Natural killer cell treated with Interleukin-12 subunit alpha and Interleukin-12 subunit beta and Interleukin-15 and Interleukin-18, amount 100 ng/mL, for 72 hours (primary cell): ENCODE data around the gene PTPA. TPM values are rescaled to one million over a fixed set of nuclear protein-coding genes. Genes with fewer than 3 reads are reported as not detected.
A peak's percentile ranks its signal among the peaks of the same experiment; 100 is the strongest.

Source experiments
- ATAC-seq, 2 donors: fragments of 150-1000 bp; cut with Tn5 transposase in 1 of 2; sonication (Bioruptor Pico), chemical (Tn5 transposase) in 1 of 2; 2 replicates each; pipeline ENCODE4 v1.10.0; 2021
- DNase-seq: peaks from one replicate; pipeline ENCODE4 v3.0.0; 2022; ENCODE audit warnings: low spot score
- H3K27ac Mint-ChIP-seq, 2 donors: 1 replicate in 1 of 2; 2 replicates in 1 of 2; pipeline ENCODE4 v1.8.0; 2022; ENCODE audit warnings: mixed read lengths in 2 of 2, mild to moderate bottlenecking in 1 of 2, moderate library complexity in 1 of 2
- H3K27me3 Mint-ChIP-seq, 2 donors: 1 replicate in 1 of 2; 2 replicates in 1 of 2; pipeline ENCODE4 v1.8.0; 2022; ENCODE audit warnings: mixed read lengths in 2 of 2
- H3K36me3 Mint-ChIP-seq: one replicate; pipeline ENCODE4 v1.8.0; 2022; ENCODE audit warnings: mixed read lengths
- H3K4me1 Mint-ChIP-seq, 2 donors: 1 replicate in 1 of 2; 2 replicates in 1 of 2; pipeline ENCODE4 v1.8.0; 2022; ENCODE audit warnings: low read depth in 2 of 2, mixed read lengths in 2 of 2, mild to moderate bottlenecking in 1 of 2
- H3K4me3 Mint-ChIP-seq: one replicate; pipeline ENCODE4 v1.8.0; 2022; ENCODE audit warnings: mixed read lengths
- H3K9me3 Mint-ChIP-seq: 2 replicates; pipeline ENCODE4 v1.8.0; 2022; ENCODE audit warnings: mixed read lengths
- total RNA-seq, 2 donors: library from RNA; stranded (reverse); gene quantifications; one replicate each; pipeline ENCODE4 v1.2.3, GENCODE V29; 2022

PTPA gene
- total RNA-seq, 2 donors from 2014 or later, result 75.7 to 133 TPM

DNA sequence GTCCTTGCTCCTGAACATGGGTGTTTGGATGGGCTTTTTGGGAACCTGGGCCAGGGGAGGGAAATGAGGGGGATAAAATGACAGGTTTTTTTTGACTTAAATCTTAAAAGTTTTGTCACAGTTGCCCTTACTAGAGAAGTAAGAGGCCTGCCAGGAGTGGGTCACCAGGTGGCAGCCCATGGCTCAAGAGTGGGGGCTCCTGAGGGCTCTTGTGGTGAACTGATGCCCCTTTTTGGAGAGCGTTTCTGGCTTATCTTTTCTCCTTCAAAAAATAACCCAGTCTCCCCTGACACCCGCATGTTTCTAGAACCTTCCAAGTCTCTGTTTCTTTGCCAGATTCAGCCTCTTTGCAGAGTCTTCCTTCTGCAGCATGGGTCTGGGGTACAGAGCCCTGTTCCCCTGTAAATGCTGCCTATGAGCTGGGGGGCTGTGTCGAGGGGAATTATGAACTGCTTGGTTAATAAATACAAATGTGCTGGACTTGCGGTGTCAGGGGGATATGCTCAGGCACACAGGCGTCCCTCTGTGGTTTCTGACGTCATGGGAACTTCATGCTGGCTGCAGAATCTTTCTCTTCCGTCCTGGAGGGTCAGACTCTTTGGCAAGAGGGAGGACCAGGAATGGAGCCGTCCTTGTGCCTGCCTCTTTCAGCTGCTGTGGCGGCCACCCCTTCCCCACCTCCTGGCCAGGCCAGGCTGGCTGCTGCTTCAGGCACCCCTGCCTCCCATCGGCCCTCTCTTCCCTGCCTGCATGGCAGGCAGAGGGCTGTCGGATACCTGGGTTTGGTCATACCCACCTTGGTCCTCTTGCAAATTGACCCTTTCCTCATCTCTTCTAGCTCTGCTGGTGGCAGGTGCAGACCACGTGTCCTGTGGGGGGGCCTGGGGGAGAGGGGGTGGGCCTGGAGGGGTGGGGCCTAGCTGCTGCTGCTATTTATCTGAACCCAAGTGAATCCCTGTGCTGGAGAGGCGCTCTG, 30.1 kb downstream of the PTPA start:
- ATAC-seq (no peak), DNase-seq (no peak)
- Mint-ChIP-seq H3K27me3 (no peaks in the 10 kb centered on the region), H3K27ac (peak overlapping the region; percentile 89 to 94), H3K4me1 (peaks cover 20 to 31% of the 10 kb centered on the region in 2 donors), H3K9me3 (no peaks in the 10 kb centered on the region), H3K4me3 (peak overlapping the region; percentile 62), H3K36me3 (no peaks in the 10 kb centered on the region)

DNA sequence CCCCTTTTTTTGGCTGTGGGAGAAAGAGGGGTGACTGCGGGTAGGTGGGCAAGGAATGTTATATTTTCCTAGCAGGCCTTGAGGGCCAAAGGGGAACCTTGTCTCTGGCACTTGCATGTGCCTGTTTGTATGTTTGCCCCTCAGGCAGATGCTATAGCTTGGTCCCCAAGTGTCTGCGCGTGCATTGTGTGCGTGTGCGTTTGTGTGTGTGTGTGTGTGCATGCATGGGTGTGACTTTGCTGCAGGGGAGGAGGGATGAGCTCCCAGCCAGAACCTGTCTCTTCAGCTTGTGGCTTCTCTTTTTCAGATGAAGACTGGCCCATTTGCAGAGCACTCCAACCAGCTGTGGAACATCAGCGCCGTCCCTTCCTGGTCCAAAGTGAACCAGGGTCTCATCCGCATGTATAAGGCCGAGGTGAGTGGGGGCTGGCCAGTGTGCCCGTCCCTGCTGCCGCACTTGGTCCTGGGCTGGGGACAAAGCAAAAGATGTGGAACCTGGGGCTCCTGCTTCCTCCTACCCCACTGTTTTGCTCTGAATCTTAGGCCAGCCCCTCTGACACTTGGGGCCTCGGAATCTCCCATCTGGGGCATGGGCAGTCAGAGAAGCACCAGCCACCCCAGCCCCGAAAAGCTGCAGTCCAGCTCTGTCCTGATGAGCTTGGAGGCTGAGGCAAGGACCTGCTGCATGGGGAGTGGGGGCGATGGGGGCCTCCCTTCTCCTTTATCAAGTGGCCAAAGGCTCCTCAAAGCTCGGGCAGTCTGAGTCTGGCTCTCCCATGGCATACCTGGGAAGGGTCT, 31.1 kb downstream of the PTPA start:
- Mint-ChIP-seq H3K9me3 (no peaks in the 10 kb centered on the region), H3K27ac (peak overlapping the region in 1 of 2 donors; percentile 66), H3K4me3 (no peak overlapping the region), H3K36me3 (no peaks in the 10 kb centered on the region), H3K4me1 (peaks cover 20 to 31% of the 10 kb centered on the region in 2 donors), H3K27me3 (no peaks in the 10 kb centered on the region)
- ATAC-seq (no peak), DNase-seq (no peak)

DNA sequence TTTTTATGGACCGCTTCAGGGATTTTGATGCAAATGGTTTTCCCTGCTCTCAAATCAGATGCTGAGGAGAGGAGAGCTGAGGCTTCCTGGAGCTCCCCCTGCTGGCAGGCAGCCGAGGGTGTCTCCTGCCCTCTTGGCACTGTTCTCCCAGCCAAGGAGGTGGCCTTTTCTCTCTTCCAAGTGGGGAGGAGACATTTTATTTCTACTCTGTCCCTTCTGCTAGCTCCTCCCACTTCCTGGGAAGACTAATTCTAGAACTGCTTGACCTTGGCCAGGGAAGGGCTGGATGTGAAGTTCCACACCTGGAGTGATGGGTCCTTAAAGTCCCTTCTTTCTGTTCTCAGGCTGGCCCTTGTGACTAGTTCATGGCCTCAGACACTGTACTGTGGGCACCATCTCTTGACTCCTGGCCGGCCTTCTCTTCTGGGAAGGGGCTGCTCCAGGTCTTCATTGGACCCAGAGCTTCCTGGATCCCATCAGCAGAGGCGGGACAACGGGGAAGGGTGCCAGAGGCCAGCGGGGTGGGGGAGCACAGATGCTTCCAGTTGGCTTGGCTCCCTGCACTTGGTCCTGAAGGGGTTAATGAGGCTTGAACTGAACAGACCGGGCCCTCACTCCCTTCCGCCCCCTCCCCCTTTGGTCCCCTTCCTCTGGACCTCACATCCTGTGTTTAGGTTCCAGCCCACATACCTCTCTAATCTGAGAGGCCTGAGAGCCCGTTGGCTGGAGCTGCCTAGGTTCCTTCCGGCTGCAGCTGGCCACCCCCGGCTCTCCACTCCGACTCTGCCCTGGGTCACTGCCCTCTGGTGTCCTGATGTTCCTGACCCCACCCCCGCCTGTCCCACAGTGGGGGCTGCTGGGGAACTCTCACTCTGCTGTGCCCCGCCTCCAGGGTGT, 32.1 kb downstream of the PTPA start:
- Mint-ChIP-seq H3K36me3 (no peaks in the 10 kb centered on the region), H3K27me3 (no peaks in the 10 kb centered on the region), H3K4me3 (no peak overlapping the region), H3K27ac (peak overlapping the region; percentile 23 to 66), H3K4me1 (peaks cover 20 to 31% of the 10 kb centered on the region in 2 donors), H3K9me3 (no peaks in the 10 kb centered on the region)
- DNase-seq (no peak), ATAC-seq (no peak)

DNA sequence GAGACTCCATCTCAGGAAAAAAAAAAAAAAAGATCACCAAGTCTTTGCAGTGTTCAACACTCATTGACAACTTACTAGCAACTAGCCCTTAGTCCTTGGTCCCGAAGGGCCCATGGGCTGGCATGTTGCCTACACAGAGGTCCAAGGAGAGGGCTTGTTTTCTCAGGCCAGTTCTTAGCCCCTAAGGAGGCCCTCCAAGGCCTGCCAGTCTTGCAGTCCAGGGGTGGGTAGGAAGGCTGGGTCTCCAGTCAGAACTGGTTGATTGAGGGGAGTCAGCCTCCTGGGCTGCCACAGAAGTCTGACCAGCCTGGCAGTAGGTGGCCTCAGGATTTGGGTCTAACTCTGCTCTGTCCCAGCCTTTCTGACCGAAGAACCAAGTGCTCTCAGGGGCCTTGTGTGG, 34.1 kb downstream of the PTPA start:
- H3K27me3 Mint-ChIP-seq, result no peaks in the 10 kb centered on the region
- no peaks in the 10 kb centered on the region for H3K36me3 Mint-ChIP-seq
- H3K27ac Mint-ChIP-seq, result no peak overlapping the region
- H3K4me3 Mint-ChIP-seq, result no peak overlapping the region
- no peaks in the 10 kb centered on the region for H3K9me3 Mint-ChIP-seq
- peaks cover 12 to 16% of the 10 kb centered on the region in 2 donors for H3K4me1 Mint-ChIP-seq
- no peak for ATAC-seq
- no peak for DNase-seq

DNA sequence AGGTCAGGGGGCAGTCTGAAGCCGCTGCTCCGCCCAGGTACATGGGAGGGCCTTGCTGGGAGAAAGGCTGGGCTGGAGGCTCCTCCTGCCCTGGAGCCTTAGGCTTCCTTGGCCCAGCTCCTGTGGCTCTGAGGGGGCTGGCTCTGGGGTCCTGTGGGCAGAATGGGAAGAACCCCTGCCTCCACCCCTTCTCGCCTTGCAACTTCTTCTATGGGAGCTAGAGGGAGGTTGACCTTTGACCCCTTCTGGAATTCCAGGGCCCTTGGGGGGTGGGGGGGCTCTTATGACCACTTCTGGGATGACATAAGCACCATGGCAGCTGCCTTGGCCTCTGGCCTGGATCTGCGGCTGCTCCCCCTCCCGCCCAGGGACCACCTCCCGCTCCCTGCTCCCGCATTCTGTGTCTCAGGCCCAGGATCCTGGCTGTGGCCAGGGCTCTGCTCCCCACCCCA, 34.7 kb downstream of the PTPA start:
- ATAC-seq (no peak), DNase-seq (no peak)
- Mint-ChIP-seq H3K36me3 (no peaks in the 10 kb centered on the region), H3K27ac (no peak overlapping the region), H3K4me1 (peaks cover 12 to 14% of the 10 kb centered on the region in 2 donors), H3K4me3 (no peak overlapping the region), H3K27me3 (no peaks in the 10 kb centered on the region), H3K9me3 (no peaks in the 10 kb centered on the region)

DNA sequence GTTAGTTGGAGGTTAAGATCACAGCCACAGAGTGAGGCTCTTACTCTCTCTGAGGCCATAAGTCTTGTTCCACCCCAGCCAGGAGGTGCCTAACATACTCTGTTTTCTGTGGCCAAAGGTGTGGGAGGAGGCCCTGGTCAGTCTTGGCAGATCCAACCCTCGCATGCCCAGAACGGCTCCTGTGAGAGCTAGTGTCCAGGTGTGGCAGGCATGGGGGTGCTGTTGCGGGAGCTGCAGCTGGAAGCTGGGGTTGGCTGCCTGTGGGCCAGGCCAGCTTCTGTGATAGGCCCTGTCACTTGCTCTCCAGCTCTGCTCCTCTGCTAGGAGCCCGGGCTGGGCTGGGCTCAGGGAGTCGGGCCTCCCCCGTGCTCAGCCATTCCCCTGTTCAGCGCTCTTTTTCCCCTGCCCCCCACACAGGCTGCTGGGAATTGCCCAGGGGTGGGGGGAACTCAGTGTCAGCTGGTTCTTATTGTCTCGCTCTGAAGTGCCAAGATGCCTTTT, 35.3 kb downstream of the PTPA start:
- Mint-ChIP-seq H3K27ac (peak overlapping the region in 1 of 2 donors; percentile 80), H3K9me3 (no peaks in the 10 kb centered on the region), H3K27me3 (no peaks in the 10 kb centered on the region), H3K4me1 (peaks cover 7 to 13% of the 10 kb centered on the region in 2 donors), H3K4me3 (no peak overlapping the region), H3K36me3 (no peaks in the 10 kb centered on the region)
- ATAC-seq (no peak), DNase-seq (no peak)

DNA sequence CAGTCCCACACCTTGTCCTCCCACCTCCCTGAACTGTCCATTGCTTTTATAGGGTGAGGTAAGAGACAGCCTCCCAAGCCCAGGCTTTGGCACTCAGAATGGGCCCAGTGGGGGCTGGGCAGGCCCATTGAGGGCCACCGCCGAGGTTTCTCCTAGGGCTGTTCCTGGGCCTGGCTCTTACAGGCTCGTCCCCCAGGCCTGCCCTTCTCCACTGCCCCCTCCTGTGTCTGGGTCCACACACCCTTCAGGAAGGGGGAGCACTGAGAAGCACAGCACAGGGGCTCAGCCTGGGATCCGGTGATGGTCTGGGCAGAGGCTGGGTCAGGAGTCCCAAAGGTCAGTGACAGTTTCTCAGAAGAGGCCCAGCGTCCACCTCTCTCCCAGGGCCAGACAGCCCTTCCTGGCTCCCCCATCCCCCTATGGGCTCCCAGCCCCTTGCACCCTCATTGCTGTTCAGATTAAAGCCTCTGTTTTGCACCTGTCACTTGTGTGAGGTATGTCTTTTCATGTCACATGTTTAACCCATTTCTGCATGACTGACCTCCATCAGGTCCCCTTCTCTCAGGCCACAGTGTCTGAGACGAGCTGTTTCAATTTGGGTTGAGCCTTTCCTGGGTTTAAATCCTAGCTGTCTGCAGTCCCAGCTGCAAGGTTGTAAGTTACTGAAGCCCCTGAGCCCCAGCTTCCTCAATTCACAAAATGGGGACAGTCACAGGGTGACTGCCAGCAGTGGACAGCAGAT, 37.4 kb downstream of the PTPA start:
- Mint-ChIP-seq H3K9me3 (no peaks in the 10 kb centered on the region), H3K36me3 (no peaks in the 10 kb centered on the region), H3K27me3 (no peaks in the 10 kb centered on the region), H3K27ac (no peak overlapping the region), H3K4me3 (no peak overlapping the region), H3K4me1 (peaks cover 0 to 12% of the 10 kb centered on the region in 2 donors)
- ATAC-seq (no peak), DNase-seq (no peak)

DNA sequence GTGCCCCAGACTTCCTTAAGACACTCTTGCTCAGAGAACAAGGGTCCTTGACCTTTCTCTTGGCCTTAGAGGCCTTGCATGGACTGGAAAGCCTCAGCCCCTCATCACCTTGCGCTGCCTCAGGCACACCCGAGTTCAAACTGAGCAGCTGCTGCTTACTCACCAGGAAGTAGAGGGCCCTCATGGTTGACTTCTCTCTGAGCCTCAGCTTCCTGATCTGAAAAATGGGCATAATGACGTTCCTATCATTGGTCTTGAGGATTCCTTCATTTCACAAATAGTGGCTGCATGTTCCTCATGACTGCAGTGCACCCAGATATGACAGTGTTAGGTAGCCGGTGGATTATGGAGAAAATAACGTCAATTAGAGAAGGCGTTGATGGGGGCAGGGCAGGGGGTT, 38.2 kb downstream of the PTPA start:
- H3K36me3 Mint-ChIP-seq, result no peaks in the 10 kb centered on the region
- H3K27me3 Mint-ChIP-seq, result no peaks in the 10 kb centered on the region
- no peak overlapping the region for H3K4me3 Mint-ChIP-seq
- peak overlapping the region; percentile 4 to 21 for H3K27ac Mint-ChIP-seq
- H3K4me1 Mint-ChIP-seq, result peaks cover 0 to 12% of the 10 kb centered on the region in 2 donors
- DNase-seq (no peak), ATAC-seq (no peak)
- no peaks in the 10 kb centered on the region for H3K9me3 Mint-ChIP-seq

DNA sequence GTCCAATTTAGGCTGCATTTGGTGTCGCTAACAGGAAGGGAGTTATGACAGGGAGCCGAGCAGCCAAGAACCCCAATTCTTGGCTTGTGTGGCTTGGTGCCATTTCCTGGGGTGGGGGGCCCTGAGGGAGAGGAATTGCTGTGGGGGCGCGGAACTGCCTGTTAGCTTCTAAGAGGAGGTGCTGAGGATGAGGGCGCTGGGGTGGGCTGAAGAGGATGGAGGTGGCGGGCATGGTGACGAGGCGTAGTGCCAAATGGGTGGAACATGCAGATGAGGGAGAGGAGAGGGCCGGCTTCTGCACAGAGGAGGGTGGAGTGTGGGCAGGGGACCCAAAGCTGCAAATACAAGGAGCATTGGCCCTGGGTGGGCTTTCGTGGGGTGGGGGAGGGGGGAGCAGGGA, 38.9 kb downstream of the PTPA start:
- H3K27me3 Mint-ChIP-seq, result no peaks in the 10 kb centered on the region
- no peak for DNase-seq
- H3K36me3 Mint-ChIP-seq, result no peaks in the 10 kb centered on the region
- peaks cover 0 to 12% of the 10 kb centered on the region in 2 donors for H3K4me1 Mint-ChIP-seq
- H3K9me3 Mint-ChIP-seq, result no peaks in the 10 kb centered on the region
- H3K27ac Mint-ChIP-seq, result peak overlapping the region in 1 of 2 donors; percentile 21
- ATAC-seq, result no peak
- H3K4me3 Mint-ChIP-seq, result no peak overlapping the region

DNA sequence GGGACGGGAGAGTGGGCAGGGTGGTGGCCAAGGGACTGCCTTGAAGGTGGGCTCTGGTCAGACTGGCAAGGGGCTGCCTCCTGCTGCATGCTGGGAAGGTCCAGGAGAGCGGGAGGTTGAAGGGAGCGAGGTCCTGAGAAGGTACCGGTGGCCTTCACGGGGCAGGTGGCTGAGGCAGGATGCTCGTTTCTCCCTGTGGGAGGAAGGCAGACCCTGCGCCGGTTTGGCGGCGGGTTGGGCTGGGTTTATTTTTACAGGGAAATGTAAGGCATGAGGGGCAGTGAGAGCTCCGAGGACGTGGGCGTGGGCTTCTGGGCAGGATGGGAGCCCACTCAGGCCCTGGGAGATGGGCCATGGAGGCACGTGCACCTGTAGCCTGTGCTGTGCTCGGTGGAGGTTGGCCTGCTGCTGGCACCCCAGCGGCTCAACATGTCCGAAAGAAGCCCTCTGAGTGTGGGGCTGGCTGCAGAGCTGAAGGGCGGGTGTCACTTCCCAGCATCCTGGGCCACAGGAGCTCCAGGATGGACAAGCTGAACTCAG, 39.5 kb downstream of the PTPA start:
- Mint-ChIP-seq H3K27me3 (no peaks in the 10 kb centered on the region), H3K36me3 (no peaks in the 10 kb centered on the region), H3K4me3 (no peak overlapping the region), H3K27ac (peak overlapping the region in 1 of 2 donors; percentile 21), H3K9me3 (no peaks in the 10 kb centered on the region), H3K4me1 (peaks cover 0 to 12% of the 10 kb centered on the region in 2 donors)
- no peak for ATAC-seq
- no peak for DNase-seq

DNA sequence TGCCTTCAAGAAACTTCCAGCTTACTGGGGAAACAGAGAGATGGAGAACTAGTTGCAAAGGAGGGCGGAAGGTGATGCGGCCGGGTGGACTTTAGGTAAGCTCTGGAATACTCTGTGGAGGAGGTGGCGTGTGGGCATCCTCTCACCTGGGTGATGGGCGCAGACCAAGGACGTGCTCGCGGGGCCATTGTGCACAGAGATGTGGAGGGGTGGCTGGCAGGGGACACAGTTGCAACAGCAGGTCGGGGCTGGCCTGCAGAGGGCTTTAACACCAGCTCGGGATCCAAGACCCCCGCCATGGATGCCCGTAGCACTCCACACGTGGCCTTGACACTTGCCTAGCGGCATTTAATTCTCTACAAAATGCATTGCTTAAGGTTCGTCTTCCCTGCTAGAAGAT, 40.3 kb downstream of the PTPA start:
- no peaks in the 10 kb centered on the region for H3K36me3 Mint-ChIP-seq

DNA sequence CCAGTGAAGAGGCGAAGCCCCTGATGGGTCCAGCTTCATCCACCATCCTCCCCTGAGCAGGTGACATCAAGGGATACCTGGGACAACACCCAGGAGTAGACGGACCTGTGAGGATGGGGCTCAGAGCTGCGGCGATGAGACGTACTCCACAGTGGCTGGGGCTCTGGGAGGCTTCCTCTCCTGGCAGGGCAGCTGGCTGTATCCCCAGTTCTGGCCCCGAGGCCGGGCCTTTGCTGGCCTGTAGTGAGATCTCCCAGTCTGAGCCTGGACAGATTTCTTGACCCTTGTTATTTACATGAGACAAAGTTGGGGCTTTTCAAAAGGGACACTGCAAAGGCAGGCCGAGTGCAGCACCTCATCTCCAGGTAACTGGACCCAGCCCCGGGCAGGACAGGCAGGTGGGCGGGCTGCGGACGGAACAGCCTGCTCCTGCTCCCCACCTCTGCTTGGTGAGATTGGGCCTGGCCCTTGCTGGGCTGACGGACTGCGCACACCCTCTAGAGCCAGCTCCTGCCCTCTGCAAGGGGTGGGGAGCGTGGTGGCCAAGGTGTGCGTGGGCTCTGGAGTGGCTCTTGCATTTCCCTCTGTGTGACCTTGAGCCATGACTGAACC, 43.8 kb downstream of the PTPA start:
- Mint-ChIP-seq H3K27me3 (no peaks in the 10 kb centered on the region), H3K4me3 (no peak overlapping the region), H3K27ac (no peak overlapping the region), H3K9me3 (no peaks in the 10 kb centered on the region), H3K4me1 (peaks cover 0 to 7% of the 10 kb centered on the region in 2 donors), H3K36me3 (no peaks in the 10 kb centered on the region)
- ATAC-seq, result no peak
- no peak for DNase-seq

More for the DNA sequence above, 40.3 kb downstream of the PTPA start:
- no peak for DNase-seq
- no peak overlapping the region for H3K4me3 Mint-ChIP-seq
- no peaks in the 10 kb centered on the region for H3K27me3 Mint-ChIP-seq
- peaks cover 0 to 12% of the 10 kb centered on the region in 2 donors for H3K4me1 Mint-ChIP-seq
- no peak for ATAC-seq
- H3K9me3 Mint-ChIP-seq, result no peaks in the 10 kb centered on the region
- H3K27ac Mint-ChIP-seq, result no peak overlapping the region
